Measurements from ENCODE around the gene CREG1.

The CREG1 gene

GRCh38 chr1:167565922-167566321 is 12.4 kb upstream of the CREG1 start:
- Histone ChIP-seq H3K27me3 (ENCODE audit: control insufficient read depth, low read length) (no peaks in the 10 kb centered on the region), H3K9me2 (replicated peaks; ENCODE audit: control insufficient read depth, low read length) (no peaks in the 10 kb centered on the region), H3F3A (ENCODE audit: control insufficient read depth, insufficient read depth) (no peaks in the 10 kb centered on the region), H3K79me2 (ENCODE audit: control insufficient read depth, low read length) (no peaks in the 10 kb centered on the region), H3K27ac (ENCODE audit: low read depth, low read length) (no peak overlapping the region), H3K4me1 (ENCODE audit: control insufficient read depth, low read length) (peaks cover 19% of the 10 kb centered on the region), H3K36me3 (ENCODE audit: control insufficient read depth, low read length) (no peaks in the 10 kb centered on the region), H4K20me1 (ENCODE audit: control insufficient read depth, insufficient read depth, low read depth, low read length) (no peaks in the 10 kb centered on the region), H3K4me3 (ENCODE audit: low read length) (no peak overlapping the region), H3K9me3 (ENCODE audit: control insufficient read depth, insufficient read depth, low read length) (no peaks in the 10 kb centered on the region), H3K4me2 (ENCODE audit: low read length) (no peak overlapping the region)
- TF ChIP-seq EZH2phosphoT487 (IDR thresholded peaks at IDR 0.05; ENCODE audit: borderline replicate concordance, low read length) = no peak
- TF ChIP-seq, protein P1, sequence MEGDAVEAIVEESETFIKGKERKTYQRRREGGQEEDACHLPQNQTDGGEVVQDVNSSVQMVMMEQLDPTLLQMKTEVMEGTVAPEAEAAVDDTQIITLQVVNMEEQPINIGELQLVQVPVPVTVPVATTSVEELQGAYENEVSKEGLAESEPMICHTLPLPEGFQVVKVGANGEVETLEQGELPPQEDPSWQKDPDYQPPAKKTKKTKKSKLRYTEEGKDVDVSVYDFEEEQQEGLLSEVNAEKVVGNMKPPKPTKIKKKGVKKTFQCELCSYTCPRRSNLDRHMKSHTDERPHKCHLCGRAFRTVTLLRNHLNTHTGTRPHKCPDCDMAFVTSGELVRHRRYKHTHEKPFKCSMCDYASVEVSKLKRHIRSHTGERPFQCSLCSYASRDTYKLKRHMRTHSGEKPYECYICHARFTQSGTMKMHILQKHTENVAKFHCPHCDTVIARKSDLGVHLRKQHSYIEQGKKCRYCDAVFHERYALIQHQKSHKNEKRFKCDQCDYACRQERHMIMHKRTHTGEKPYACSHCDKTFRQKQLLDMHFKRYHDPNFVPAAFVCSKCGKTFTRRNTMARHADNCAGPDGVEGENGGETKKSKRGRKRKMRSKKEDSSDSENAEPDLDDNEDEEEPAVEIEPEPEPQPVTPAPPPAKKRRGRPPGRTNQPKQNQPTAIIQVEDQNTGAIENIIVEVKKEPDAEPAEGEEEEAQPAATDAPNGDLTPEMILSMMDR (IDR thresholded peaks at IDR 0.05; ENCODE audit: low read depth, low read length, poor library complexity, severe bottlenecking) = no peak

DNA sequence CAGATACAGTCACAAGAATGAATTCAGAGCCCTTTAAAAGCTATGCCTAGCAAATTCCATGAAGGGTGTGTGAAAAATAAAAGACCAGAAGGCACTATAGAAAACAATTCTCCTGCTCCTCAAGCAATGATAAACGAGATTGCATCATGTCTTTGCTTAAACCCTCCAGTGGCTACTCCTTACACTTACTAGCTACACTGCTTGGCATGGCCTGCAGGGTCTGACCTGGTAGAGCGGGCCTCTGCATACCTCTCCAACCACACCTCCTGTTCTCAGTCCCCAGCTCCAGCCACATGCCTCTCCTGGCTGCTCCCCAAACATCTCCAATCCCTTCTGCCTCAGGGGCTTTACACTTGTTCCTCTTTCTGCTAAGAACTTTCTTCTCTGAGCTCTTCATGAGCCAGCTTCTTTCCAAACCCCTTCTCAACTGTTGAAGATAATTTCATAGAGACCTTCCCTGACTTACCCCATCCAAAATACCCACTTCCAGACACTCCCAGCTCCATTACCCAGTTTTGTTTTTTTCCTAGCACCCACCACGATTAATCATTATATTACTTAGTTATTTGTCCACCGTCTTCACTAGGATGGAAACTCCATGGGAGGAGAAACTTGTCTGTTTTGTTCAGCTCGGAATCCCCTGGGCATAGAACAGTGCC is 11.2 kb upstream of the CREG1 start:
- no peaks in the 10 kb centered on the region for H3K27me3 ChIP-seq (ENCODE audit: control insufficient read depth, low read length)
- peaks cover 19% of the 10 kb centered on the region for H3K4me1 ChIP-seq (ENCODE audit: control insufficient read depth, low read length)
- no peaks in the 10 kb centered on the region for H3K9me3 ChIP-seq (ENCODE audit: control insufficient read depth, insufficient read depth, low read length)
- H4K20me1 ChIP-seq (ENCODE audit: control insufficient read depth, insufficient read depth, low read depth, low read length) = no peaks in the 10 kb centered on the region
- TF ChIP-seq EZH2phosphoT487 (IDR thresholded peaks at IDR 0.05; ENCODE audit: borderline replicate concordance, low read length) = no peak
- TF ChIP-seq, protein P1 (IDR thresholded peaks at IDR 0.05; ENCODE audit: low read depth, low read length, poor library complexity, severe bottlenecking) = no peak
- no peaks in the 10 kb centered on the region for H3K36me3 ChIP-seq (ENCODE audit: control insufficient read depth, low read length)
- H3F3A ChIP-seq (ENCODE audit: control insufficient read depth, insufficient read depth) = no peaks in the 10 kb centered on the region
- H3K4me3 ChIP-seq (ENCODE audit: low read length) = no peak overlapping the region
- H3K4me2 ChIP-seq (ENCODE audit: low read length) = no peak overlapping the region
- H3K79me2 ChIP-seq (ENCODE audit: control insufficient read depth, low read length) = no peaks in the 10 kb centered on the region
- no peak overlapping the region for H3K27ac ChIP-seq (ENCODE audit: low read depth, low read length)
- no peaks in the 10 kb centered on the region for H3K9me2 ChIP-seq (replicated peaks; ENCODE audit: control insufficient read depth, low read length)

DNA sequence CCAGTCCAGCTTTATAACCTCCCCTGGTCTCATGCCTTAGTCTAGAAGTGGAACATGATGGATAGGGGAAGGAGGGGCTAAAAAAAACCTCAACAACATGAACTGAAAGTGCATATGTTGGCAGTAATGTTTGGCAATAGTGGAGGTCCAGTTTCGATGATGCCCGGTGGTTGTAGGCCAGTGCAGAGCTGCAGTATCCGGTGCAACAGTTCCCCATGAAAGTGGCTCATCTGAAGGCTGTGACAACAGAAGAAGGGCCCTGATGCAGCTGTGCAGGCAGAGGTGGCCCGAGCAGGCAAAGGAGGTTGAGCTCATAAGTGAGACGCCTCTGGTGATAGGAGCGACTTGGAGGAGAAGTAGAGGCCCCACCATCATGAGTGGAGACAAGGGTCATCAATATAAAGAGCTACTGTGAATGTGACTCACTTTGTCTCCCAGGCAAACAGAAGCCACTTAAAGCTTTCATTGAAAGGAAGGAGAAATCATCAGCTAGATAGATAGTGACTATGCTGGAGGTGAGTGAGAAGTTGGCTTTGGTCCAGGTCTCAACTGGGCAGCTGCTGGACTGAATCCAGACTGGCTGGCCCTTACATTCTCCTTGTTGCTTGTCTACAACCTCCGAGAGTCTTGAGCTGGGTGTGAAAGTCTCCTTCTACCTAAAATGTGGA is 10.2 kb upstream of the CREG1 start:
- no peaks in the 10 kb centered on the region for H3K79me2 ChIP-seq (ENCODE audit: control insufficient read depth, low read length)
- H3K27ac ChIP-seq (ENCODE audit: low read depth, low read length) = no peak overlapping the region
- no peaks in the 10 kb centered on the region for H4K20me1 ChIP-seq (ENCODE audit: control insufficient read depth, insufficient read depth, low read depth, low read length)
- no peaks in the 10 kb centered on the region for H3K9me2 ChIP-seq (replicated peaks; ENCODE audit: control insufficient read depth, low read length)
- H3K36me3 ChIP-seq (ENCODE audit: control insufficient read depth, low read length) = no peaks in the 10 kb centered on the region
- no peaks in the 10 kb centered on the region for H3F3A ChIP-seq (ENCODE audit: control insufficient read depth, insufficient read depth)
- H3K4me1 ChIP-seq (ENCODE audit: control insufficient read depth, low read length) = peaks cover 19% of the 10 kb centered on the region
- H3K27me3 ChIP-seq (ENCODE audit: control insufficient read depth, low read length) = no peaks in the 10 kb centered on the region
- no peaks in the 10 kb centered on the region for H3K9me3 ChIP-seq (ENCODE audit: control insufficient read depth, insufficient read depth, low read length)
- TF ChIP-seq, protein P1 (IDR thresholded peaks at IDR 0.05; ENCODE audit: low read depth, low read length, poor library complexity, severe bottlenecking) = no peak
- TF ChIP-seq EZH2phosphoT487 (IDR thresholded peaks at IDR 0.05; ENCODE audit: borderline replicate concordance, low read length) = no peak
- no peak overlapping the region for H3K4me3 ChIP-seq (ENCODE audit: low read length)
- no peak overlapping the region for H3K4me2 ChIP-seq (ENCODE audit: low read length)
